ENCODE measurements around the gene AFDN.

DNA sequence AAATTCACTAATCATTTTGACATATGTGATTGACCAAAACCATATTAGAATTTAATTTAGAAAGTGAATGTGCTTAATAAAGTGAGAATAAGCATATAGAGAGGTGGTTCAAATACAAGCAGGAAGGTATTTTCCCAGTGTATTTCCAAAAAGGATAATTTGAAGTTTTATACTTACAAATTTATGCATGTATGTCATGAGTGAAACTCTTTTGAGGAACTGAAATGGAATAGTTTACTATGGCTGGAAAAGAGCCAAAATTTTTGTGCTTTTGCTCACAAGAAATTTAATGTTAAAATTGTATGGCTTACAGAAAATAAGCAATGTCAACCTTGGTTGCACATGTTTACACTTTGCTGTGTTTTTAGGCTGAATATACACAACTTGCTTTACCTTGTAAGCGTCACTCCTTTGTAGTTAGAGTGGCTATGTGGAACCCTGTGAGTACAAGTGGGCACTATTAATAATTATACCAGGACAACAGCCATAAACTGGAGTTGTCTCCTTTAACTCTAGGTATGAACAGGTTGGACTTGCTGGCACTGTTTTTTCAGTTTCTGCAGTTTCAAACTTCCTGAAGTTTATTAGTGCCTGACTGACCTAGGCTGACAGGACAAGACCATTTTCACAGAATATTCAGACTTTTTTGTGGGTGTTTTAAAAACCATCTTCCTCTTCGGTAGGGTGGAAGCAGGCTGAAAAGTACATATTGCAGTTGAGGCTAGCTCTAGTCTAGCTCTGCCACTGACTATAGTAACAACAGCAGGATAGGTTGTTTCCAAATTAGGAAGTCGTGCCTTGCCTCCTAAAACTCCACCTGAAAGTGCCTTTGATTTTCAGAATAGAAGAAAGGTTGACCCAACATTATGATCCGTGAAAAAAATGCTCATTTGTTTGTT, 6.0 kb downstream of the AFDN start:
- TF ChIP-seq, protein P1, sequence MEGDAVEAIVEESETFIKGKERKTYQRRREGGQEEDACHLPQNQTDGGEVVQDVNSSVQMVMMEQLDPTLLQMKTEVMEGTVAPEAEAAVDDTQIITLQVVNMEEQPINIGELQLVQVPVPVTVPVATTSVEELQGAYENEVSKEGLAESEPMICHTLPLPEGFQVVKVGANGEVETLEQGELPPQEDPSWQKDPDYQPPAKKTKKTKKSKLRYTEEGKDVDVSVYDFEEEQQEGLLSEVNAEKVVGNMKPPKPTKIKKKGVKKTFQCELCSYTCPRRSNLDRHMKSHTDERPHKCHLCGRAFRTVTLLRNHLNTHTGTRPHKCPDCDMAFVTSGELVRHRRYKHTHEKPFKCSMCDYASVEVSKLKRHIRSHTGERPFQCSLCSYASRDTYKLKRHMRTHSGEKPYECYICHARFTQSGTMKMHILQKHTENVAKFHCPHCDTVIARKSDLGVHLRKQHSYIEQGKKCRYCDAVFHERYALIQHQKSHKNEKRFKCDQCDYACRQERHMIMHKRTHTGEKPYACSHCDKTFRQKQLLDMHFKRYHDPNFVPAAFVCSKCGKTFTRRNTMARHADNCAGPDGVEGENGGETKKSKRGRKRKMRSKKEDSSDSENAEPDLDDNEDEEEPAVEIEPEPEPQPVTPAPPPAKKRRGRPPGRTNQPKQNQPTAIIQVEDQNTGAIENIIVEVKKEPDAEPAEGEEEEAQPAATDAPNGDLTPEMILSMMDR (IDR thresholded peaks at IDR 0.05), result no peak
- TF ChIP-seq POLR2A (IDR thresholded peaks at IDR 0.05) (no peak), POLR2AphosphoS5 (IDR thresholded peaks at IDR 0.05; ENCODE audit: insufficient read depth in 1 of 2, low read depth in 1 of 2) (no peak)

Data from vagina (tissue), 2 donors.